Hematopoietic multipotent progenitor cell treated with erythropoietin and hydrocortisone succinate and interleukin-3 and kit ligand, for 6 days (in vitro differentiated cells): ENCODE measurements around the gene CCR4.
"Not testable (repeated sequence)": the region's sequence is repeated elsewhere in the genome, so short reads cannot be mapped to it uniquely, and the experiment has no call there.

Source experiments
- DNase-seq: peaks from one replicate; pipeline ENCODE4 v3.0.0-alpha.2; 2015

Gene CCR4

GRCh38 chr3:32951410-32951811, at the start of gene CCR4:
CCR4 (plus strand) TSS chr3:32951644; CDS start chr3:32953423, 1,779 bp downstream.
- DNase-seq: peak; percentile 95

GRCh38 chr3:32902887-32903371, 48.5 kb upstream of the CCR4 start:
- peak; percentile 23 for DNase-seq

- no peak for DNase-seq
Measured at GRCh38 chr3:32903953-32904352, 47.5 kb upstream of the CCR4 start.

GRCh38 chr3:32909999-32910398, 41.4 kb upstream of the CCR4 start:
- DNase-seq: no peak

GRCh38 chr3:32910954-32911353, 40.5 kb upstream of the CCR4 start:
- no peak for DNase-seq

GRCh38 chr3:32912046-32912445, 39.4 kb upstream of the CCR4 start:
- DNase-seq: no peak

- DNase-seq: peak; percentile 12
Measured at GRCh38 chr3:32913790-32914446, 37.5 kb upstream of the CCR4 start.

- DNase-seq: no peak
Measured at GRCh38 chr3:32919920-32920319, 31.5 kb upstream of the CCR4 start.

GRCh38 chr3:32922078-32922477, 29.4 kb upstream of the CCR4 start:
- no peak for DNase-seq

GRCh38 chr3:32930161-32930560, 21.3 kb upstream of the CCR4 start:
- no peak for DNase-seq

GRCh38 chr3:32931273-32931672, 20.2 kb upstream of the CCR4 start:
- DNase-seq: not testable (repeated sequence)

- peak; percentile 62 for DNase-seq
Measured at GRCh38 chr3:32934150-32934742, 17.2 kb upstream of the CCR4 start.

GRCh38 chr3:32937331-32937730, 14.1 kb upstream of the CCR4 start:
- DNase-seq: no peak

GRCh38 chr3:32939531-32940284, 11.7 kb upstream of the CCR4 start:
- DNase-seq: not testable (repeated sequence)

- no peak for DNase-seq
Measured at GRCh38 chr3:32940726-32941125, 10.7 kb upstream of the CCR4 start.

GRCh38 chr3:32945136-32945535, 6.3 kb upstream of the CCR4 start:
- no peak for DNase-seq

- not testable (repeated sequence) for DNase-seq
Measured at GRCh38 chr3:32945598-32945997, 5.8 kb upstream of the CCR4 start.

GRCh38 chr3:32946973-32947788, 4.3 kb upstream of the CCR4 start:
- DNase-seq: no peak

GRCh38 chr3:32947789-32948238, 3.6 kb upstream of the CCR4 start:
- DNase-seq: peak; percentile 98

- no peak for DNase-seq
Measured at GRCh38 chr3:32948625-32949445, 2.6 kb upstream of the CCR4 start.

GRCh38 chr3:32950516-32950915, 928 bp upstream of the CCR4 start:
- no peak for DNase-seq
